ENCODE data around the gene HES6.

Gene HES6

GRCh38 chr2:238255636-238256035 is 15.8 kb upstream of the HES6 start:
- no peak for DNase-seq (ENCODE audit: extremely low read depth in 1 of 2, low read depth in 1 of 2)

GRCh38 chr2:238255151-238255551 is 15.3 kb upstream of the HES6 start:
- DNase-seq (ENCODE audit: extremely low read depth in 1 of 2, low read depth in 1 of 2): no peak

GRCh38 chr2:238254095-238254723 is 14.4 kb upstream of the HES6 start:
- DNase-seq (ENCODE audit: extremely low read depth in 1 of 2, low read depth in 1 of 2): no peak

- DNase-seq (ENCODE audit: extremely low read depth in 1 of 2, low read depth in 1 of 2): no peak
These were observed 13.2 kb upstream of the HES6 start for GRCh38 chr2:238252766-238253630.

GRCh38 chr2:238251986-238252385 is 12.1 kb upstream of the HES6 start:
- no peak for DNase-seq (ENCODE audit: extremely low read depth in 1 of 2, low read depth in 1 of 2)

- DNase-seq (ENCODE audit: extremely low read depth in 1 of 2, low read depth in 1 of 2): no peak
These were observed 11.5 kb upstream of the HES6 start for GRCh38 chr2:238251331-238251730.

GRCh38 chr2:238250896-238251295 is 11.1 kb upstream of the HES6 start:
- no peak for DNase-seq (ENCODE audit: extremely low read depth in 1 of 2, low read depth in 1 of 2)

GRCh38 chr2:238247841-238248453 is 8.1 kb upstream of the HES6 start:
- DNase-seq (ENCODE audit: extremely low read depth in 1 of 2, low read depth in 1 of 2): no peak

- DNase-seq (ENCODE audit: extremely low read depth in 1 of 2, low read depth in 1 of 2): no peak
These were observed 7.4 kb upstream of the HES6 start for GRCh38 chr2:238247002-238247822.

GRCh38 chr2:238244151-238244550 is 4.3 kb upstream of the HES6 start:
- DNase-seq (ENCODE audit: extremely low read depth in 1 of 2, low read depth in 1 of 2): no peak

- no peak for DNase-seq (ENCODE audit: extremely low read depth in 1 of 2, low read depth in 1 of 2)
These were observed 3.7 kb upstream of the HES6 start for GRCh38 chr2:238243496-238244076.

- DNase-seq (ENCODE audit: extremely low read depth in 1 of 2, low read depth in 1 of 2): no peak
These were observed 3.1 kb upstream of the HES6 start for GRCh38 chr2:238242731-238243495.

GRCh38 chr2:238241970-238242369 is 2.1 kb upstream of the HES6 start:
- no peak for DNase-seq (ENCODE audit: extremely low read depth in 1 of 2, low read depth in 1 of 2)

- no peak for DNase-seq (ENCODE audit: extremely low read depth in 1 of 2, low read depth in 1 of 2)
These were observed 1.2 kb upstream of the HES6 start for GRCh38 chr2:238240757-238241711.

- DNase-seq (ENCODE audit: extremely low read depth in 1 of 2, low read depth in 1 of 2): no peak
These were observed 335 bp downstream of the HES6 start for GRCh38 chr2:238239543-238239862.

GRCh38 chr2:238238766-238239542 is 884 bp downstream of the HES6 start:
- no peak for DNase-seq (ENCODE audit: extremely low read depth in 1 of 2, low read depth in 1 of 2)

GRCh38 chr2:238238311-238238765 is 1.5 kb downstream of the HES6 start:
- no peak for DNase-seq (ENCODE audit: extremely low read depth in 1 of 2, low read depth in 1 of 2)
